Bronchial epithelial cell (primary cell): ENCODE results near the gene RCE1. TPM values are rescaled to one million over a fixed set of nuclear protein-coding genes. Genes with fewer than 3 reads are reported as not detected.

Source experiments
- DNase-seq: peaks from one replicate; pipeline ENCODE4 v3.0.0-alpha.2; 2010; ENCODE audit warnings: low read depth
- FAIRE-seq: peaks from 2 replicates; lab custom pipeline; 2011; peaks lifted over from hg19 to GRCh38; lab: Jason Lieb, UNC
- H3K27me3 ChIP-seq: 2 replicates; pipeline ENCODE4 v1.5.1; 2011; ENCODE audit warnings: low read length; ENCODE audit not compliant: control insufficient read depth, insufficient read depth
- H3K36me3 ChIP-seq: 2 replicates; pipeline ENCODE4 v1.5.1; 2011; ENCODE audit warnings: low read length; ENCODE audit not compliant: control insufficient read depth, insufficient read depth
- H3K4me3 ChIP-seq: 2 replicates; pipeline ENCODE4 v1.5.1; 2011; ENCODE audit warnings: mild to moderate bottlenecking, low read depth, low read length, control low read depth
- CTCF ChIP-seq: IDR thresholded peaks from 2 replicates; pipeline ENCODE4 v1.5.1; 2011; ENCODE audit warnings: mild to moderate bottlenecking, moderate library complexity, low read length, control low read depth, inconsistent platforms; ENCODE audit not compliant: insufficient read depth, severe bottlenecking
- total RNA-seq: library from RNA; depleted of rRNA; stranded (reverse); fragments of >200 nt; gene quantifications from 2 replicates; pipeline ENCODE4 v1.2.1, GENCODE V29; 2014

RCE1 gene
- total RNA-seq, 1 donor from 2014 or later = 17.4 TPM

DNA sequence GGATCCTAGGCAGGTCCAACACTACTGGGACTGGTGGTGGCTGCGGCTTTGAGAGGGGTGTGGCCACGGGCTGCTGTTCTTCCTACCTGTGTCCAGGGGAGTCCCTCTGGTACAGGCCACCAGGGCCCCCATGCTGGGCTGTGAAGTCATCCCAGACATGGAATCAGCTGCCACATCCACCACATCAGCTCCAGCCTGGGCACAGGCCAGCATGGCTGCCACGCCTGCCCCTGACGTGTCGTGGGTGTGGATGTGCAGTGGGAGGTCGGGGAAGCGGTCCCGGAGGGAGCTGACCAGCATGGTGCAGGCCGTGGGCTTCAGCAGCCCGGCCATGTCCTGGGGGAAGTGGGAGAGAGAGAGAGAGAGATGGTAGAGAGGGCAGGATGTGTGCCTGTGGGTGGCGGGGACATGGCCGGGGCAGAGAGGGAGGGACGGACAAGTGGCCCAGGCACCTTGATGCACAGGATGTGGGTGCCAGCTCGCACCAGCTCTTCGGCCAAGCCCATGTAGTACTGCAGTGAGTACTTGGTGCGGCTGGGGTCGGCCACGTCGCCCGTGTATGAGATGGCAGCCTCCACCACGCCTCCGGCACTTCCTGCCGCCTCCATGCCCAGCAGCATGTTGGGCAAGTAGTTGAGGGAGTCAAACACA is 7.5 kb downstream of the RCE1 start:
- no peak for TF ChIP-seq CTCF
- DNase-seq = no peak
- no peak for FAIRE-seq
- Histone ChIP-seq H3K27me3 (no peaks in the 10 kb centered on the region), H3K4me3 (no peak overlapping the region), H3K36me3 (peaks cover 17% of the 10 kb centered on the region)

DNA sequence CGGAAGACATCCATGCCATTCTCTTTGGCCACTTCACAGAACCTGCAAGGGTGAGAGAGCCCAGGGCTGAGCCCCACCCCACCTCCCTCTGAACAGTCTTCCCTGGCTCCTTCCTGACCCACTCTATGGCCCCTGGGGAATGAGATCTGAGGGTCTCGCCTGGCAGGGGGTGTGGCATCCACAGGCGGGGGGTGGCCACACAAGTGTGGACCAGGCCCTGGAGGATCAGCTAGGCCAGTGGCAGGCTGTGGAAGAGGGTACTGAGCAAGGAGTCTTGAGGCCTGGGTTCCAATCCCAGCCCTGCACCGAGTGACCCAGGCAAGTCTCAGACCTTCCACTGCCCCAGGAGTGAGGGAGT is 8.0 kb downstream of the RCE1 start:
- Histone ChIP-seq H3K4me3 (no peak overlapping the region), H3K36me3 (peaks cover 14% of the 10 kb centered on the region), H3K27me3 (no peaks in the 10 kb centered on the region)
- no peak for DNase-seq
- FAIRE-seq = no peak
- no peak for TF ChIP-seq CTCF

DNA sequence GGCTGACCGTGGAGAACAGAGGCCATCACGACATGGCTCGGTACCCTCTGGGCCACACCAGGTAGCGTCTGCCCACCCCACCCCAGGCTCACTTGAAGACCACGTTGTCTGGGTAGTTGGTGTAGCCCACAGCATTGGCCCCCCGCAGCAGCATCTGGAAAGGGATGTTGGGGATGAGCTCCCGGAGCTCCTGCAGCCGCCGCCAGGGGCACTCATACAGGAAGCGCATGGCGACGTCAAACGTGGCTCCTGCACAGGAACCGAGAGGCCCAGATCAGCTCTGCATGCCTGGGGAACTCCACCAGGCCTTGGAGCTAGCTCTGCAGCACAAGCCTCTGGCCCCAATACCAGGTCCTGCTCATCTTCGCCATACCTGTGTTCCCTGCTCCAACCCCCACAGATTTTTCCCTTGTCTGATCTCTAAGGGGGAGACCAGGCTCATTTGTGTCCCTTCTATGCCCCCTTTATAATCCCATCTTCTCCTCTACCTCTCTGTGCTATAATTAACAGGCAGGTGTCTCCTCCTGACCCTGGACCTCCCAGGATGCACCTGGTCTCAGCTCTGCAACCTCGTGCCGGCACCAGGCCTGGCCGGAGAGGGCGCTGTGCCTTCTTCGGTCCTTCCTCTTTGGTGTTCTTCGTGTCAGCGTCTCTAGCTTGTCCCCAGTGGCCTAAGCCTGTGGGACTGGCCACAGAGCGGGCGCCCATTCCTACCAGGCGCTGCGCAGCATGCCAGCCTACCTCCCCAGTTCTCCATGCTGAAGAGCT is 8.6 kb downstream of the RCE1 start:
- peaks cover 9% of the 10 kb centered on the region for H3K36me3 ChIP-seq
- H3K4me3 ChIP-seq = no peak overlapping the region
- FAIRE-seq (no peak), DNase-seq (no peak)
- TF ChIP-seq CTCF = peak; percentile 25
- H3K27me3 ChIP-seq = no peaks in the 10 kb centered on the region

- no peak for TF ChIP-seq CTCF
- H3K4me3 ChIP-seq = no peak overlapping the region
- DNase-seq (no peak), FAIRE-seq (no peak)
- H3K36me3 ChIP-seq = peaks cover 8% of the 10 kb centered on the region
- H3K27me3 ChIP-seq = no peaks in the 10 kb centered on the region
Observed at GRCh38 chr11:66852466-66853241, 9.4 kb downstream of the RCE1 start.

GRCh38 chr11:66853242-66854229 is 10.3 kb downstream of the RCE1 start:
- Histone ChIP-seq H3K27me3 (no peaks in the 10 kb centered on the region), H3K4me3 (no peak overlapping the region), H3K36me3 (peaks cover 9% of the 10 kb centered on the region)
- FAIRE-seq = no peak
- DNase-seq = no peak
- no peak for TF ChIP-seq CTCF
